SK-N-SH treated with all-trans-retinoic acid at 6 μM for 48 hours (cell line): ENCODE measurements around the gene FREM3.

Experiments
- ATAC-seq: fragments of 200-7000 bp; cut with Tn5 transposase; 3 replicates; pipeline ENCODE4 v1.9.1; 2020; ENCODE audit warnings: mild to moderate bottlenecking, moderate library complexity
- ARNTL ChIP-seq: fragments of 450-650 bp; formaldehyde crosslinking; IDR thresholded peaks from 2 replicates; pipeline ENCODE4 v1.5.0; 2020; ENCODE audit warnings: low read depth, mild to moderate bottlenecking, moderate library complexity, borderline replicate concordance
- BACH2 ChIP-seq: fragments of 250-450 bp; sonication (Bioruptor Pico); IDR thresholded peaks from 2 replicates; pipeline ENCODE4 v1.9.0; 2021; ENCODE audit warnings: mild to moderate bottlenecking, borderline replicate concordance
- CREB5 ChIP-seq: fragments of 250-450 bp; sonication (Bioruptor Pico); IDR thresholded peaks from 2 replicates; pipeline ENCODE4 v1.5.1; 2020; ENCODE audit warnings: low read depth, mild to moderate bottlenecking, moderate library complexity
- CSDC2 ChIP-seq: fragments of 250-450 bp; sonication (Bioruptor Pico); IDR thresholded peaks from 2 replicates; pipeline ENCODE4 v1.5.0; 2020; ENCODE audit warnings: mild to moderate bottlenecking, moderate library complexity
- CSRNP3 ChIP-seq: fragments of 250-450 bp; sonication (Bioruptor Pico); IDR thresholded peaks from 2 replicates; pipeline ENCODE4 v1.5.1; 2021; ENCODE audit warnings: mild to moderate bottlenecking, moderate library complexity
- ESRRG ChIP-seq: fragments of 250-450 bp; sonication (Bioruptor Pico); IDR thresholded peaks from 2 replicates; pipeline ENCODE4 v1.6.1; 2021; ENCODE audit warnings: mild to moderate bottlenecking
- GLIS3 ChIP-seq: fragments of 250-450 bp; sonication (Bioruptor Pico); IDR thresholded peaks from 2 replicates; pipeline ENCODE4 v1.5.0; 2020; ENCODE audit warnings: mild to moderate bottlenecking, moderate library complexity
- ISL1 ChIP-seq: fragments of 250-450 bp; sonication (Bioruptor Pico); IDR thresholded peaks from 2 replicates; pipeline ENCODE4 v2.1.2; 2022; ENCODE audit warnings: mild to moderate bottlenecking, moderate library complexity
- OSR1 ChIP-seq: fragments of 250-450 bp; sonication (Bioruptor Pico); IDR thresholded peaks from 2 replicates; pipeline ENCODE4 v1.8.0; 2022; ENCODE audit warnings: moderate library complexity, mild to moderate bottlenecking, inconsistent platforms
- POU6F1 ChIP-seq: fragments of 250-450 bp; sonication (Bioruptor Pico); IDR thresholded peaks from 2 replicates; pipeline ENCODE4 v1.8.0; 2021; ENCODE audit warnings: low read depth, mild to moderate bottlenecking, moderate library complexity, borderline replicate concordance
- PPARA ChIP-seq: fragments of 250-450 bp; sonication (Bioruptor Pico); IDR thresholded peaks from 2 replicates; pipeline ENCODE4 v1.5.0; 2020; ENCODE audit warnings: mild to moderate bottlenecking, borderline replicate concordance
- RARB ChIP-seq: fragments of 250-450 bp; sonication (Bioruptor Pico); IDR thresholded peaks from 2 replicates; pipeline ENCODE4 v1.8.0; 2021; ENCODE audit warnings: mild to moderate bottlenecking, moderate library complexity
- SNAI2 ChIP-seq: fragments of 250-450 bp; sonication (Bioruptor Pico); IDR thresholded peaks from 2 replicates; pipeline ENCODE4 v1.5.0; 2020; ENCODE audit warnings: mild to moderate bottlenecking, moderate library complexity
- TOX ChIP-seq: fragments of 250-450 bp; sonication (Bioruptor Pico); IDR thresholded peaks from 2 replicates; pipeline ENCODE4 v1.8.0; 2021; ENCODE audit warnings: mild to moderate bottlenecking, moderate library complexity, borderline replicate concordance
- TSHZ2 ChIP-seq: fragments of 250-450 bp; sonication (Bioruptor Pico); IDR thresholded peaks from 2 replicates; pipeline ENCODE4 v1.5.0; 2020; ENCODE audit warnings: mild to moderate bottlenecking, moderate library complexity
- ZC3H10 ChIP-seq: fragments of 250-450 bp; sonication (Bioruptor Pico); IDR thresholded peaks from 2 replicates; pipeline ENCODE4 v1.5.1; 2021; ENCODE audit warnings: mild to moderate bottlenecking, moderate library complexity
- ZFP3 ChIP-seq: fragments of 250-450 bp; sonication (Bioruptor Pico); IDR thresholded peaks from 2 replicates; pipeline ENCODE4 v1.5.0; 2020; ENCODE audit warnings: mild to moderate bottlenecking, moderate library complexity
- ZFP30 ChIP-seq: fragments of 450-650 bp; formaldehyde crosslinking; IDR thresholded peaks from 2 replicates; pipeline ENCODE4 v1.5.0; 2022; ENCODE audit warnings: mild to moderate bottlenecking, moderate library complexity
- ZNF565 ChIP-seq: fragments of 450-650 bp; formaldehyde crosslinking; conservative IDR thresholded peaks from 2 replicates; pipeline ENCODE4 v1.5.0; 2020; ENCODE audit warnings: low read depth, mild to moderate bottlenecking, moderate library complexity
- ZNF70 ChIP-seq: fragments of 450-650 bp; formaldehyde crosslinking; IDR thresholded peaks from 2 replicates; pipeline ENCODE4 v1.5.0; 2020; ENCODE audit warnings: mild to moderate bottlenecking, moderate library complexity
- ZNF8 ChIP-seq: fragments of 450-650 bp; formaldehyde crosslinking; IDR thresholded peaks from 2 replicates; pipeline ENCODE4 v1.5.0; 2020; ENCODE audit warnings: mild to moderate bottlenecking, moderate library complexity

The FREM3 gene

GRCh38 chr4:143623896-143624295, 76.6 kb downstream of the FREM3 start:
- ATAC-seq: no peak
- TF ChIP-seq RARB: no peak
- no peak for TF ChIP-seq ZFP30 (CRISPR knock-in tag)
- TF ChIP-seq ZFP3: no peak
- TF ChIP-seq BACH2 (CRISPR knock-in tag): no peak
- TF ChIP-seq TOX (CRISPR knock-in tag): no peak
- TF ChIP-seq ESRRG (CRISPR knock-in tag): no peak
- no peak for TF ChIP-seq POU6F1 (CRISPR knock-in tag)
- no peak for TF ChIP-seq SNAI2 (CRISPR knock-in tag)
- no peak for TF ChIP-seq TSHZ2
- TF ChIP-seq ARNTL (CRISPR knock-in tag): no peak
- no peak for TF ChIP-seq ZNF8
- TF ChIP-seq ZC3H10: no peak
- no peak for TF ChIP-seq CSRNP3 (CRISPR knock-in tag)
- TF ChIP-seq GLIS3 (CRISPR knock-in tag): no peak
- TF ChIP-seq ISL1 (CRISPR knock-in tag): no peak

- ATAC-seq: no peak
- TF ChIP-seq POU6F1 (CRISPR knock-in tag) (no peak), TOX (CRISPR knock-in tag) (no peak), ZNF565 (CRISPR knock-in tag) (no peak), SNAI2 (CRISPR knock-in tag) (no peak), ESRRG (CRISPR knock-in tag) (no peak), CSDC2 (CRISPR knock-in tag) (no peak), OSR1 (CRISPR knock-in tag) (no peak)
These were observed 81.7 kb downstream of the FREM3 start for GRCh38 chr4:143618811-143619210.

GRCh38 chr4:143617994-143618679, 82.3 kb downstream of the FREM3 start:
- TF ChIP-seq CREB5 (CRISPR knock-in tag): no peak
- TF ChIP-seq CSDC2 (CRISPR knock-in tag): no peak
- no peak for TF ChIP-seq ZFP3
- TF ChIP-seq RARB: no peak
- no peak for TF ChIP-seq ZNF70 (CRISPR knock-in tag)
- TF ChIP-seq ZNF8: no peak
- TF ChIP-seq PPARA: no peak
- TF ChIP-seq ZFP30 (CRISPR knock-in tag): no peak
- TF ChIP-seq ZNF565 (CRISPR knock-in tag): no peak
- no peak for TF ChIP-seq OSR1 (CRISPR knock-in tag)
- no peak for TF ChIP-seq ZC3H10
- no peak for TF ChIP-seq TOX (CRISPR knock-in tag)
- TF ChIP-seq GLIS3 (CRISPR knock-in tag): no peak
- no peak for TF ChIP-seq CSRNP3 (CRISPR knock-in tag)
- no peak for ATAC-seq
